Peyer's patch (tissue), 4 donors: Measurements from ENCODE around the gene DEK. TPM values are rescaled to one million over a fixed set of nuclear protein-coding genes. Genes with fewer than 3 reads are reported as not detected.
A peak's percentile ranks its signal among the peaks of the same experiment; 100 is the strongest.

Experiments
- DNase-seq, 3 donors: peaks; one replicate each; pipeline ENCODE4 v3.0.0-alpha.2; 2017 to 2019
- H3K27ac ChIP-seq, 4 donors: fragments of 200-600 bp; sonication (generic); one replicate each; pipeline ENCODE4 v1.5.1; 2016 to 2019
- H3K27me3 ChIP-seq, 2 donors: fragments of 200-600 bp; sonication (generic); one replicate each; pipeline ENCODE4 v1.5.1; 2019
- H3K36me3 ChIP-seq, 3 donors: fragments of 200-600 bp; sonication (generic); one replicate each; pipeline ENCODE4 v1.5.1; 2016 to 2019
- H3K4me1 ChIP-seq, 4 donors: fragments of 200-600 bp; sonication (generic); one replicate each; pipeline ENCODE4 v1.5.1; 2016 to 2019
- H3K4me3 ChIP-seq, 4 donors: fragments of 200-600 bp; sonication (generic); 1 replicate in 3 of 4; 2 replicates in 1 of 4; pipeline ENCODE4 v1.5.1; 2016 to 2019; ENCODE audit warnings: mild to moderate bottlenecking in 1 of 4
- H3K9me3 ChIP-seq, 4 donors: fragments of 200-600 bp; sonication (generic); one replicate each; pipeline ENCODE4 v1.5.1; 2016 to 2019; ENCODE audit warnings: mild to moderate bottlenecking in 1 of 4
- POLR2A ChIP-seq, 2 donors: fragments of 450-650 bp; IDR thresholded peaks; one replicate each; pipeline ENCODE4 v1.5.1; 2017; ENCODE audit warnings: antibody characterized with exemption in 2 of 2, mild to moderate bottlenecking in 2 of 2, moderate library complexity in 2 of 2
- total RNA-seq, 4 donors: library from RNA; depleted of rRNA; stranded (reverse); fragments of >200 nt; gene quantifications; one replicate each; pipeline ENCODE4 v1.1.0, GENCODE V29; 2016
- TF ChIP-seq, protein P1 (sequence below), 6 experiments: fragments of 450-650 bp in 4 of 6; fragments of 200-600 bp in 2 of 6; sonication (generic) in 1 of 6; IDR thresholded peaks; one replicate each; pipeline ENCODE4 v1.5.1; 2017 to 2019; ENCODE audit warnings: antibody characterized with exemption in 6 of 6, mild to moderate bottlenecking in 3 of 6, moderate library complexity in 1 of 6

Gene DEK
- total RNA-seq, 4 donors from 2014 or later: 93.1 to 140 (median 127) TPM

DNA sequence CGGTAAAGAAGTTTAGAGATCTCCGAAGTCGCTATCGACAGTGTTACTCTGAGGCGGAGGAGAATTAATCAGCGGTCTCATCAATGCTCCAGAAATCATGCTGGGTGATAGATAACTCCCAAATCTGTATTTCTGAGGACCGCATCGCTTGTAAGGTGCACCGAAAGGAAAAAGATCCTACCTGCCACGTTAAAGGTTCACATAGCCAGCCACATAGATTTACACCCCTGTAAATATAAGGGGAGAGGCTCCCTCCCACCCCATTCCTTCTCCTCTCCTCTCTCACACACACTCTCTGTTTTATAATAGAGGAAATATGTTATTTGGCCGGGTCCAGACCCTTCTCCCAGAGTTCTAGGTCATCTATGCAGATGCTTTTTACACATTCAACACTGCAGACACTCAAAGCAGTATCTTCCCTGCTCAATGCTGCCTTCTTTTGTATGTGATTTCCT, 620 bp upstream of the DEK start:
- no peak for DNase-seq
- TF ChIP-seq POLR2A (IDR thresholded peaks at IDR 0.05): no peak
- TF ChIP-seq, protein P1, sequence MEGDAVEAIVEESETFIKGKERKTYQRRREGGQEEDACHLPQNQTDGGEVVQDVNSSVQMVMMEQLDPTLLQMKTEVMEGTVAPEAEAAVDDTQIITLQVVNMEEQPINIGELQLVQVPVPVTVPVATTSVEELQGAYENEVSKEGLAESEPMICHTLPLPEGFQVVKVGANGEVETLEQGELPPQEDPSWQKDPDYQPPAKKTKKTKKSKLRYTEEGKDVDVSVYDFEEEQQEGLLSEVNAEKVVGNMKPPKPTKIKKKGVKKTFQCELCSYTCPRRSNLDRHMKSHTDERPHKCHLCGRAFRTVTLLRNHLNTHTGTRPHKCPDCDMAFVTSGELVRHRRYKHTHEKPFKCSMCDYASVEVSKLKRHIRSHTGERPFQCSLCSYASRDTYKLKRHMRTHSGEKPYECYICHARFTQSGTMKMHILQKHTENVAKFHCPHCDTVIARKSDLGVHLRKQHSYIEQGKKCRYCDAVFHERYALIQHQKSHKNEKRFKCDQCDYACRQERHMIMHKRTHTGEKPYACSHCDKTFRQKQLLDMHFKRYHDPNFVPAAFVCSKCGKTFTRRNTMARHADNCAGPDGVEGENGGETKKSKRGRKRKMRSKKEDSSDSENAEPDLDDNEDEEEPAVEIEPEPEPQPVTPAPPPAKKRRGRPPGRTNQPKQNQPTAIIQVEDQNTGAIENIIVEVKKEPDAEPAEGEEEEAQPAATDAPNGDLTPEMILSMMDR (IDR thresholded peaks at IDR 0.05): peak in 1 of 6 experiments; percentile 22
- H3K4me1 ChIP-seq: peaks cover 0 to 32% (median 9%) of the 10 kb centered on the region in 4 donors
- no peaks in the 10 kb centered on the region for H3K36me3 ChIP-seq
- peak overlapping the region; percentile 95 to 100 (median 99) for H3K27ac ChIP-seq
- H3K4me3 ChIP-seq: peak overlapping the region; percentile 86 to 98 (median 96)
- H3K9me3 ChIP-seq: no peaks in the 10 kb centered on the region
- H3K27me3 ChIP-seq: no peaks in the 10 kb centered on the region

GRCh38 chr6:18263418-18264218, 712 bp downstream of the DEK start:
- peak overlapping the region; percentile 95 to 100 (median 99) for H3K27ac ChIP-seq
- peak in 2 of 3 donors; percentile 35 to 72 for DNase-seq
- H3K9me3 ChIP-seq: no peaks in the 10 kb centered on the region
- TF ChIP-seq, protein P1 (IDR thresholded peaks at IDR 0.05): no peak
- TF ChIP-seq POLR2A (IDR thresholded peaks at IDR 0.05): no peak
- no peaks in the 10 kb centered on the region for H3K36me3 ChIP-seq
- H3K27me3 ChIP-seq: no peaks in the 10 kb centered on the region
- peaks cover 0 to 38% (median 11%) of the 10 kb centered on the region in 4 donors for H3K4me1 ChIP-seq
- peak overlapping the region; percentile 86 to 98 (median 96) for H3K4me3 ChIP-seq

DNA sequence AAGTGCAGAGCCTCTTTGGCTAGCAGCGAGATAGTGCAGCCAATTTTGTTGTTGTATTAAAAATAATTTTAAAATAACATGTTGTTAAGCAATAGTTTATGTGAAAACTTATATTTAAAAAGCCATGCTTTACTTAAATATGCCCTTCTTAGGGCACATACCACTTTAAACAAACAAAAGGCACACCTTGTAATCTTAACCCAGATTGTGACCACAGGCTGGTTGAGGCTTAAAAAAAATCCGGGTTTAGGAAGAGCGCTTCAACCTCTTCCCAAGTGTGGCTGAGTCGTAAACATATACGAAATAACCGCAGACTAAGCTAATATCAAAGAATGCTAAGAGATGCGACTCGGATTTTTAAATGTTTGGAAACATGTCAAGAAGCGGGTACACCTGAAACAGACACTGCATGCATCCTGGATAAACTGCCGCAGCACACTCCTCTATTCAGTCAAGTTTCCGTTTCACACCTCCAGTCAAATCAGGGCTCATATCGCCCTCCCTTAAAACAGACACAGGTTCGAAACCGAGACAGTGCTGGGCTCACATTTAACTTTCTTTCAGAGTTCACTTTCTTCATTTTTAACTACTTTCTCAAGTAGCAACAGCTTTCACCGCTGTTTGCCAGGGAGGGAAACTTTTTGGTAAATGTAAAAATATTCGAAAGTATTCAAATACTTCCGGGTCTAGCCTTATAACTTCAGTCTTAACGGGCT, 1.5 kb downstream of the DEK start:
- peak overlapping the region; percentile 86 to 98 (median 96) for H3K4me3 ChIP-seq
- peaks cover 0 to 38% (median 11%) of the 10 kb centered on the region in 4 donors for H3K4me1 ChIP-seq
- DNase-seq: peak in 1 of 3 donors; percentile 51
- H3K36me3 ChIP-seq: no peaks in the 10 kb centered on the region
- no peaks in the 10 kb centered on the region for H3K27me3 ChIP-seq
- H3K9me3 ChIP-seq: no peaks in the 10 kb centered on the region
- TF ChIP-seq POLR2A (IDR thresholded peaks at IDR 0.05): no peak
- TF ChIP-seq, protein P1 (IDR thresholded peaks at IDR 0.05): no peak
- H3K27ac ChIP-seq: peak overlapping the region; percentile 95 to 100 (median 99)

GRCh38 chr6:18261877-18262276, 2.5 kb downstream of the DEK start:
- peaks cover 0 to 38% (median 11%) of the 10 kb centered on the region in 4 donors for H3K4me1 ChIP-seq
- no peak for TF ChIP-seq POLR2A (IDR thresholded peaks at IDR 0.05)
- TF ChIP-seq, protein P1 (IDR thresholded peaks at IDR 0.05): no peak
- H3K27me3 ChIP-seq: no peaks in the 10 kb centered on the region
- H3K36me3 ChIP-seq: peaks cover 0 to 10% (median 0%) of the 10 kb centered on the region in 3 donors
- H3K4me3 ChIP-seq: no peak overlapping the region
- peak overlapping the region in 1 of 4 donors; percentile 44 for H3K27ac ChIP-seq
- no peaks in the 10 kb centered on the region for H3K9me3 ChIP-seq
- no peak for DNase-seq

GRCh38 chr6:18260448-18261106, 3.8 kb downstream of the DEK start:
- Histone ChIP-seq H3K9me3 (no peaks in the 10 kb centered on the region), H3K27ac (no peak overlapping the region), H3K4me3 (no peak overlapping the region), H3K27me3 (no peaks in the 10 kb centered on the region), H3K4me1 (peaks cover 0 to 38% (median 11%) of the 10 kb centered on the region in 4 donors), H3K36me3 (peaks cover 0 to 23% (median 0%) of the 10 kb centered on the region in 3 donors)
- TF ChIP-seq, protein P1 (IDR thresholded peaks at IDR 0.05): no peak
- no peak for TF ChIP-seq POLR2A (IDR thresholded peaks at IDR 0.05)
- DNase-seq: no peak
